WI38 (cell line): ENCODE data around the gene KCNJ18.
"Not testable (repeated sequence)": the region's sequence is repeated elsewhere in the genome, so short reads cannot be mapped to it uniquely, and the experiment has no call there.

Source experiments
- H3K4me3 ChIP-seq: 2 replicates; pipeline ENCODE4 v1.5.1; 2011; ENCODE audit warnings: low read depth, mild to moderate bottlenecking, control low read depth, low read length
- CTCF ChIP-seq: IDR thresholded peaks from 2 replicates; pipeline ENCODE4 v1.5.1; 2012; ENCODE audit warnings: low read depth, mild to moderate bottlenecking, control low read depth, low read length

KCNJ18 gene

GRCh38 chr17:21670361-21671155, 21.8 kb upstream of the KCNJ18 start:
- H3K4me3 ChIP-seq, result not testable (repeated sequence)

GRCh38 chr17:21671437-21671836, 20.9 kb upstream of the KCNJ18 start:
- H3K4me3 ChIP-seq, result not testable (repeated sequence)

- H3K4me3 ChIP-seq, result not testable (repeated sequence)
These were observed 20.5 kb upstream of the KCNJ18 start for GRCh38 chr17:21671871-21672270.

GRCh38 chr17:21673451-21674241, 18.7 kb upstream of the KCNJ18 start:
- H3K4me3 ChIP-seq, result not testable (repeated sequence)

GRCh38 chr17:21674242-21674731, 18.0 kb upstream of the KCNJ18 start:
- no peak for TF ChIP-seq CTCF
- H3K4me3 ChIP-seq, result no peak overlapping the region

GRCh38 chr17:21674891-21675738, 17.2 kb upstream of the KCNJ18 start:
- H3K4me3 ChIP-seq, result not testable (repeated sequence)

- not testable (repeated sequence) for H3K4me3 ChIP-seq
These were observed 16.6 kb upstream of the KCNJ18 start for GRCh38 chr17:21675739-21676130.

GRCh38 chr17:21676281-21677111, 15.8 kb upstream of the KCNJ18 start:
- no peak for TF ChIP-seq CTCF

GRCh38 chr17:21677126-21677910, 15.0 kb upstream of the KCNJ18 start:
- no peak overlapping the region for H3K4me3 ChIP-seq

More at GRCh38 chr17:21676281-21677111, 15.8 kb upstream of the KCNJ18 start:
- no peak overlapping the region for H3K4me3 ChIP-seq

More at GRCh38 chr17:21677126-21677910, 15.0 kb upstream of the KCNJ18 start:
- no peak for TF ChIP-seq CTCF
